Gastroesophageal sphincter (tissue), 3 donors: ENCODE measurements around the gene S1PR5.
A peak's percentile ranks its signal among the peaks of the same experiment; 100 is the strongest.

Experiments
- EP300 ChIP-seq: sonication (generic); formaldehyde crosslinking; IDR thresholded peaks from one replicate; pipeline ENCODE4 v1.6.1; 2017; ENCODE audit warnings: antibody characterized with exemption, mild to moderate bottlenecking
- POLR2A ChIP-seq, 2 donors: fragments of 450-650 bp; IDR thresholded peaks; one replicate each; pipeline ENCODE4 v1.6.1; 2017; ENCODE audit warnings: antibody characterized with exemption in 2 of 2, mild to moderate bottlenecking in 2 of 2, moderate library complexity in 1 of 2
- POLR2AphosphoS5 ChIP-seq: sonication (generic); formaldehyde crosslinking; IDR thresholded peaks from one replicate; pipeline ENCODE4 v1.6.1; 2017; ENCODE audit warnings: antibody characterized with exemption
- TF ChIP-seq, protein P1 (sequence below), 4 experiments: fragments of 200-600 bp in 2 of 4; fragments of 450-650 bp in 2 of 4; sonication (generic) in 1 of 4; IDR thresholded peaks; one replicate each; pipeline ENCODE4 v1.5.1; 2017 to 2019; ENCODE audit warnings: antibody characterized with exemption in 4 of 4, mild to moderate bottlenecking in 2 of 4, moderate library complexity in 2 of 4

DNA sequence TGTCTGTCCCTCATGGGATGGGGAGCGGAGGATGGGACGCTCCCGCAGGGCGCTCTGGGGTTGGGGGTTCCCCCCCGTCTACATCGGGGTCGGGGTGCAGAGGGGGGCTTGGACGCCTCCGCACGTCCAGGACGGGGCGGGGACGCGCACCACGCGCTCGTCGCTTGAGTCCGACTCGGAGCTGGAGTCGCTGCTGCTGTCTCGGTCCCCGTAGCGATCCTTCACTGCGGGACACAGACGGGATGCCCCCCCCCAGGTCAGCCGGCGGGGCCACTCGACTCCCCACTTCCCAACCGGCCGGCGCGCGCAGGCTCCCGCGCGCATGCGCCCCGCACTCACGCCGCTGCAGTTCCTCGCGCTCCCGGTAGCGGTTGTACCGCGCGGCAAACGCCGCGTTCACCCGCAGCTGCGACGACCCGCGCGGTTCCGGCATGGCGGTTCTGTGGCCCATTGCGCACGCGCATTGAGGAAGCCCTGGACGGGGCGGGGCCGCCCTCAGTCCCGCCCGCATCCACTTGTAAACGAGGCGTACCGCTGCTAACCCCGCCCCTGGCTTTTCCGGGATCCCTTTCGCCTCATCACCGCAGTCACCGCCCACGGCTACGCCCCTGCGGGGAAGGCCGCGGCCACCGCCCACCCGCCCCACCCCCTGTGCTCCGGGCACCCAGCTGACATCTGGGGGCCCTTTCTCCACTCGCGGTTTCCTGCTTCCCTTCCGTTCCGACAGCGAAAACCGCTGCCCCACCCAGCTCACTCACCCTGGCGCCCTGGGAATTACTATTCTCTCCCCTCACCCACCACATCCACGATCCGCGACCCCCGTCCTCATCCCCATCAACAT, 48.5 kb upstream of the S1PR5 start, which contains the start of gene KRI1:
- TF ChIP-seq POLR2AphosphoS5 (peak; percentile 86), POLR2A (IDR thresholded peaks at IDR 0.05) (peak; percentile 89 to 91), EP300 (no peak)
- TF ChIP-seq, protein P1, sequence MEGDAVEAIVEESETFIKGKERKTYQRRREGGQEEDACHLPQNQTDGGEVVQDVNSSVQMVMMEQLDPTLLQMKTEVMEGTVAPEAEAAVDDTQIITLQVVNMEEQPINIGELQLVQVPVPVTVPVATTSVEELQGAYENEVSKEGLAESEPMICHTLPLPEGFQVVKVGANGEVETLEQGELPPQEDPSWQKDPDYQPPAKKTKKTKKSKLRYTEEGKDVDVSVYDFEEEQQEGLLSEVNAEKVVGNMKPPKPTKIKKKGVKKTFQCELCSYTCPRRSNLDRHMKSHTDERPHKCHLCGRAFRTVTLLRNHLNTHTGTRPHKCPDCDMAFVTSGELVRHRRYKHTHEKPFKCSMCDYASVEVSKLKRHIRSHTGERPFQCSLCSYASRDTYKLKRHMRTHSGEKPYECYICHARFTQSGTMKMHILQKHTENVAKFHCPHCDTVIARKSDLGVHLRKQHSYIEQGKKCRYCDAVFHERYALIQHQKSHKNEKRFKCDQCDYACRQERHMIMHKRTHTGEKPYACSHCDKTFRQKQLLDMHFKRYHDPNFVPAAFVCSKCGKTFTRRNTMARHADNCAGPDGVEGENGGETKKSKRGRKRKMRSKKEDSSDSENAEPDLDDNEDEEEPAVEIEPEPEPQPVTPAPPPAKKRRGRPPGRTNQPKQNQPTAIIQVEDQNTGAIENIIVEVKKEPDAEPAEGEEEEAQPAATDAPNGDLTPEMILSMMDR (IDR thresholded peaks at IDR 0.05), result peak in 3 of 4 experiments; percentile 47 to 78 (median 59)
